T-helper 1 cell (primary cell): ENCODE data around the gene SFT2D3.

ENCODE experiments used
- DNase-seq, 5 donors: peaks; one replicate each; pipeline ENCODE4 v3.0.0-alpha.2; 2012 to 2020

Gene SFT2D3

DNA sequence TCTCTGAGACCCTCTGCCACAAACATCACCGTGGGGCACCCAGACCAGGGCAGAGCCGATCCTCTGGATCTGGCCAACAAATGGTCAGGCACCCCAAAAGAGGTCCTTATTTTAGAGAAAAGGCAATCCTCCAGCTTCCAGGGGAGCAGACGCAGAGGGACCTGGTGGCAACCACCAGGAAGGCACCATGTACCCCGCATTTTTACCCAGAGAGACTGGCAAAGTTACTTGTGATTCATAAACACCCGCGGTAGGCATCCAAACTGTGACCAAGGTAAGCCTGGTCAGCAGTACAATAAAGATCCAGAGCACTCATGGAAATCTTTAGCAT lies 36.4 kb upstream of the SFT2D3 start:
- DNase-seq: no peak

GRCh38 chr2:127665267-127665893 lies 35.9 kb upstream of the SFT2D3 start:
- DNase-seq: no peak

DNA sequence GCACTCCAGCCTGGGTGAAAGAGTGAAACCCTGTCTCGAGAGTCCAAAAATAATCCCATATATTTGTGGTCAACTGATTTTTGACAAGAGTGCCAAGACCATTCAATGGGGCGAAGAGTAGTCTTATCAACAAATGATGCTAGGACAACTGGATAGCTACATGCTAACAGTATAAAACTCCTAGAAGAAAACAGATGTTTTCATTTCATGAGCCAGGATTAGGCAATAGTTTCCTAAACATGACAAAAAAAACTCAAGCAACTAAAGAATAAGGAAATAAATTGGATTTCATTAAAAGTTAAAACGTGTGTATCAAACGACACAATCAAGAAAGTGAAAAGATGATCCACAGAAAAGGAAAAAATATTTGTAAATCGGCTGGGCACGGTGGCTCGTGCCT lies 32.2 kb upstream of the SFT2D3 start:
- no peak for DNase-seq

- DNase-seq: no peak
Measured at GRCh38 chr2:127670055-127670956, 31.0 kb upstream of the SFT2D3 start.

GRCh38 chr2:127670957-127671290 lies 30.4 kb upstream of the SFT2D3 start:
- DNase-seq: no peak

DNA sequence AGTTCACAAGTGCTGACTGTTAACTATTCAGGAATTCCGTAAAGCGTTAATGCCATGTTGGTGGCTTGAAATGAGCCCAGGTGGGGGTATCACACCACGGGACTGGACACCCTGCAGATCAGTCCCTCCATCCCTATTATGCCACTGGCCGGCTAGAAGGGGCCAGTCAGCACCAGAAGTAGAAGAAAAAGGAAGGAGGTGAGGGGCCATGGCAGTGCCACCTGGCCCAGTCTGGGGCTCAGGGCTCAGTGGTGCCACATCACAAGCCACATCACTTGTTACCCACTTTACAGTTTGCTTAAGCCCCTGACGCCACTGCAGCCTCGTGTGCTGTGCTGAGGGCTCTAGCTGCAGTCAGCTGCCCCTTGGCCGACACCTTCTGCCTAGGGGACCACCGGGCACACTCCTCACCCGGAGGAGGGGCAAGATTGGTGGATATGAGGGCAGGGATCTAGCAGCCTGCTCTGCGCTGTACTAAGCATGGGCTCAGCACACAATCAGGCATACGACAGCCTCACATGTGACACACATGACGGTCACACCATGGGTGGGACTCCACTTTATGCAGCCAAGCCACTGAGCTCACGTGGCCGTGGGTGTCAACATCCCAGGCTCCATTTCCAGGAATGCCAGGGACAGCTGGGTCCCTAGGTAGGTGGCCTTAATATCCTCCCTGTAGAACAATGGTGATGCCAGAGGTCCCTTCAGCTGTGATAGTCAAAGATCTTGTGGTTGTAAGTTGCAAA lies 29.6 kb upstream of the SFT2D3 start:
- DNase-seq: no peak

GRCh38 chr2:127672341-127673224 lies 28.7 kb upstream of the SFT2D3 start:
- no peak for DNase-seq

DNA sequence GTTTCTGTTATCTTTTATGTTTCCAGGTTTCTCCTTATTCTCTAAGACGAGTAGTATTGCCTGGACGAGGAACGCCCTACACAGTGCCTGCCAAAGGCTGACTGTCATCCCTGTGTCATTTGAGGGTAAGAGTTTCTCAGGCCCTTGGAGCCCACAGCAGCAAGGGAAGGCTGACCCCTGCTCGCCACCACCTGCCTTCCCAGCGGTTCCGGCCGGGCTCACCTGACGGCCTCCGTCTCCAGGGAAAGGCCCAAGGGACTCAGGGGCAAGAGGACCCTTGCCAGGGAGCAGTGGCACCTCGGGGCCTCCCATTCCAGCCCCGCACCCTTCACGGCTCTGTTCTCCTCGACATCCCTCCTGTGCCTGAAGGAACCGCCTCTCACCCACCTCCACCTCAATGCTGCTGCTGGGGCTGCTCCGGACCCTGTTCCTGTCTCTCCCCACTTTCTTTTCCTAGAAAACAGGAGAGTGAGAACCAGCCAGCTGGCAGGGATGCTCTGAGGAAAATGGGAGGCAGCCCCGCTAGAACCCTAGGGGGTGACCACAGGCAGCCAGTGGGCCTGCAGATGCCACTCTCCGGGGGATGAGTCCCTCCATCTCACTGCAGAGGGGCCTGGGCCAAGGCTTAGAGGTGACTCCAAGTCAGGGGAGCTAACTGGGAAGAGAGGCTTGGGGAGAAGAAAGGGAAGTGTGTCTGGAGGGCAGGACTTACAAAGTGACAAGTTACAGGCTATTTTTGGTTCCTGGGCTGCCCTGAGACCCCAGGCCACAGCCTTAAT lies 27.8 kb upstream of the SFT2D3 start:
- DNase-seq: no peak

GRCh38 chr2:127674241-127675209 lies 26.8 kb upstream of the SFT2D3 start:
- no peak for DNase-seq

- DNase-seq: no peak
Measured at GRCh38 chr2:127675331-127676261, 25.7 kb upstream of the SFT2D3 start, which contains the start of gene LIMS2. LIMS2 (minus strand) TSS chr2:127675530; CDS start chr2:127675024, 506 bp downstream.

- DNase-seq: no peak
Measured at GRCh38 chr2:127676906-127677305, 24.4 kb upstream of the SFT2D3 start.

GRCh38 chr2:127678531-127678930 lies 22.8 kb upstream of the SFT2D3 start:
- no peak for DNase-seq

DNA sequence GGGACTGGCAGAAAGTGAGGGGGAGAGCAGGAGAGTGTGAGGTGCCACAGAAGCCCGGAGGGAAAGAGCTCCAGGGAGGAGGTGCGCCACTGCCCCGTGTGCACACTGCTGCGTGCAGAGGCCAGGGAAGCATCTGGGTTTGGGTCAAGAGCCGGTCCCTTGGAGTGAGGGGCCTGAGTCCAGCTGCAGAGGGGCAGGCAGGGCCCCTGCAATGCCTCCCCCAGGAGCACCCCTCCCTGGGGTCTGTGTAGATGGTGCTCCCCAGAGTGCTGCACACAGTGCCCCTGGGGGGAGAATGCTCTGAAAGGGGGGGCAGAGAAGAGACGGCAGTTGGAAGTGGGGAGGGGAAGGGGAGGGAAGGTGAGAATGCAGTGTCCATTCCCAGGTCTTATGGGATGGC lies 22.3 kb upstream of the SFT2D3 start:
- DNase-seq: no peak

- DNase-seq: no peak
Measured at GRCh38 chr2:127679680-127680361, 21.5 kb upstream of the SFT2D3 start.

DNA sequence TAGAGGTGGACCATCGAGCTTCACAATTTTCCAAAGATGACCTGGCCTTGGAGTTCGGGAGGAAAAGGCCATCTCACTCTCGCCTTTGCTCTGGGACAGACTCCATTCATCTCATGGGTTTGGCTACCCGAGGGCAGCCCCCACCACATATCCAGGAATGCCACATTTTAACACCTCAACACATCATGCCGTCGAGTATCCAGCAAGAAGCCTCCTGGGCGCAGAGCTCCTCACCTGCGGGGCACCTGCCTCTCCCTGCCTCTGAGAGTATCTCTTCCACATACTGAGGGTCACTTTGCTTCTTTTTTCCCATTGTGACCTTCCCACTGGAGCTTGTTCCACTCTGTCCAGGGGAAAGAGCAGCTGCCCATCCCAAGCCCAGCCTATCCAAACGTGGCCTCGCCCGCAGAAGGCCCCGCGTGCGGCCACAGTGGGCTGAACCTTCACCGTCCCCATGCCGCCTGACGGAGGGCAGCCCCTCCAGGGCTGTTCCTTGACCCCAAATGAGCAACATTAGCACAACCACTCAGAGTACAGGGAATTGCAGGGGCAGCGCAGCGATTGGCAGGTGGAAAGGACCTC lies 20.5 kb upstream of the SFT2D3 start:
- DNase-seq: no peak

- no peak for DNase-seq
Measured at GRCh38 chr2:127681288-127681804, 20.0 kb upstream of the SFT2D3 start.

DNA sequence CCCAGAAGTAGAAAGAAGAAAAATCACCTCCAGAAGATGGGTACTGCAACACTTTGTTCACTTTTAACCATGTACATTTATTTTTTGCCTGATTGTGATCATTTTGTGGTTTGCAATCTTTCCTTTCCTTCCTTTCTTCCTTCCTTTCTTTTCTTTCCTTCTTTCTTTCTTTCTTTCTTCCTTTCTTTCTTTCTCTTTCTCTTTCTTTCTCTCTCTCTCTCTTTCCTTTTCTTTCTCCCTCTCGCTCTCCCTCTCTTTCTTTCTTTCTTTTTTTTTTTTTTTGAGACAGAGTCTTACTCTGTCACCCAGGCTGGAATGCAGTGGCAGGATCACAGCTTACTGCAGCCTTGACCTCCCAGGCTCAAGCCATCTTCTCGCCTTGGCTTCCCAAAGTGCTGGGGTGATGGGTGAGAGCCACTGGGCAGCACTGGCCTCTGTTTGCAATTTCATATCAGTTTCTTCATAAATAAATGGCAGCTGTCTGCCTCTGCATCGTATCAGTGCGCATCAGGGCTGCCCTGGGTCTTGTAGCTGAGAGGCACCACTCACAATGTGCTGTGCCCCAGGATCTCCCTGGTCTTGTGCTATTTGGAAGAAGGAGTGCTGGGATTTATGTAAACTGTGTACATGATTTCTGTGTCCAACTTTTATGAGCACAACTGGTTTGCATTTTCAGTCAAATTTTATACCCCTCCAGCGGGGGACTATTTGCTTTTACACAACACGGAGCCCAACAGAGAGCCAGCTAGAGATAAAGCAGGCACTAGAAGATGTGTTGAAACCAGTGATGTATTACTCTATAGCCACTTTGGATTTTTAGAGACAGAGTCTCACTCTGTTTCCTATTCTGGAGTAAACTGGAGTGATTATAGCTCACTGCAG lies 19.1 kb upstream of the SFT2D3 start:
- DNase-seq: no peak
